ENCODE data around the gene TIGD7. TPM values are rescaled to one million over a fixed set of nuclear protein-coding genes. Genes with fewer than 3 reads are reported as not detected.
A peak's percentile ranks its signal among the peaks of the same experiment; 100 is the strongest.

TIGD7 gene
- total and polyA plus RNA-seq, 2 of the 13 experiments (the other 11 are each of a cell fraction or from before 2014, with no cell fraction given), result not detected

DNA sequence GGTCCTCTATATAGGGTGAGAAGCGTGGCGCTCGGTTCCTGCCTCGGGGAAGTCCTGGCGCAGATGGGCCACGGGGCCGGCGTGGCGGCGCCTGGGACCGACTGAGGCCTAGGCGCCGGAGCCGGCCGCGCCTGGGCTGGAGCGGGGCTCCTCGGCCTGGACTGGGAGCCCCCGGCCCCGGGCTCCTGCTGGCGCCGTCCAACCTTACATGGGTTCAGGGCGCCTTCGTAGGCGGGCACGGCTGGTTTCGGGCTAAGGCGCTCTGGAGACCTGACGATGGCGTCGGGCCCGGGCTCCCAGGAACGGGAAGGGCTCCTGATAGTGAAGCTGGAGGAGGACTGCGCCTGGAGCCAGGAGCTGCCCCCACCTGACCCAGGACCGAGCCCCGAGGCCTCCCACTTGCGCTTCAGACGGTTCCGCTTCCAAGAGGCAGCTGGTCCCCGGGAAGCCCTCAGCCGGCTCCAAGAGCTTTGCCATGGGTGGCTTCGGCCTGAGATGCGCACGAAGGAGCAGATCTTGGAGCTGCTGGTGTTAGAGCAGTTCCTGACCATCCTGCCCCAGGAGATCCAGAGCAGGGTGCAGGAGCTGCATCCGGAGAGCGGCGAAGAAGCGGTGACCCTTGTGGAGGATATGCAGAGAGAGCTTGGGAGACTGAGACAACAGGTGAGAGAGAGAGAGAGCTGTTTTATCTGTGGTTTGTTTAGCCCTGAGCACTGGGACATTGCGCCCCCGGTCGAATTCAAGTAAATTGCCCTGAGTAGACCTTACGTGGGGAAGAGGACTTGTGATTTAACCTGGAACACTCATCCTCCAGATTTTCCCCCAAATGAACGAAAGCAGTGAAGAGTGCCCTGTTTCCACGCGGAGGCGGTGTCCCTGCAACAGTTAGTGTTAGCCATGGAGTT is 21.4 kb downstream of the TIGD7 start (continued):
- no peak for TF ChIP-seq PCBP2 (optimal IDR thresholded peaks at IDR 0.05; ENCODE audit: low read depth, low read length, poor library complexity, severe bottlenecking)
- no peak for TF ChIP-seq ZFP36L2 (CRISPR knock-in tag; IDR thresholded peaks at IDR 0.05)
- no peak for TF ChIP-seq EEA1 (CRISPR knock-in tag; IDR thresholded peaks at IDR 0.05; ENCODE audit: borderline replicate concordance)
- TF ChIP-seq POLR2G (IDR thresholded peaks at IDR 0.05; ENCODE audit: low read depth, low read length), result no peak
- TF ChIP-seq, protein P1, sequence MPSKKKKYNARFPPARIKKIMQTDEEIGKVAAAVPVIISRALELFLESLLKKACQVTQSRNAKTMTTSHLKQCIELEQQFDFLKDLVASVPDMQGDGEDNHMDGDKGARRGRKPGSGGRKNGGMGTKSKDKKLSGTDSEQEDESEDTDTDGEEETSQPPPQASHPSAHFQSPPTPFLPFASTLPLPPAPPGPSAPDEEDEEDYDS (CRISPR knock-in tag; IDR thresholded peaks at IDR 0.05), result no peak
- no peak for TF ChIP-seq ZNF570 (CRISPR knock-in tag; IDR thresholded peaks at IDR 0.05; ENCODE audit: borderline replicate concordance)
- no peak for TF ChIP-seq HDAC6 (IDR thresholded peaks at IDR 0.05; ENCODE audit: low read depth, low read length)
- no peak for TF ChIP-seq ZSCAN20 (CRISPR knock-in tag; IDR thresholded peaks at IDR 0.05; ENCODE audit: borderline replicate concordance)
- TF ChIP-seq NCOA1 (CRISPR knock-in tag; IDR thresholded peaks at IDR 0.05), result no peak
- TF ChIP-seq, protein P2, sequence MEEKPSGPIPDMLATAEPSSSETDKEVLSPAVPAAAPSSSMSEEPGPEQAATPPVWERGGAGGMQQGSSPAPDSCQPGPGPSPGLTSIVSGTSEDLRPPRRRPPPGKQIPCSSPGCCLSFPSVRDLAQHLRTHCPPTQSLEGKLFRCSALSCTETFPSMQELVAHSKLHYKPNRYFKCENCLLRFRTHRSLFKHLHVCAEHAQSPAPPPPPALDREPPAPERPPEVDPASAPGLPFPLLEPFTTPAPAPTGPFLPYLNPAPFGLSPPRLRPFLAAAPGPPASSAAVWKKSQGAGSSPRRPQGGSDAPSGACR (CRISPR knock-in tag; IDR thresholded peaks at IDR 0.05), result peak; percentile 45; the same call in 1 of the 2 replicates
- no peak for TF ChIP-seq SYNCRIP (IDR thresholded peaks at IDR 0.05; ENCODE audit: insufficient read depth, low read depth, low read length)
- TF ChIP-seq, protein P3, sequence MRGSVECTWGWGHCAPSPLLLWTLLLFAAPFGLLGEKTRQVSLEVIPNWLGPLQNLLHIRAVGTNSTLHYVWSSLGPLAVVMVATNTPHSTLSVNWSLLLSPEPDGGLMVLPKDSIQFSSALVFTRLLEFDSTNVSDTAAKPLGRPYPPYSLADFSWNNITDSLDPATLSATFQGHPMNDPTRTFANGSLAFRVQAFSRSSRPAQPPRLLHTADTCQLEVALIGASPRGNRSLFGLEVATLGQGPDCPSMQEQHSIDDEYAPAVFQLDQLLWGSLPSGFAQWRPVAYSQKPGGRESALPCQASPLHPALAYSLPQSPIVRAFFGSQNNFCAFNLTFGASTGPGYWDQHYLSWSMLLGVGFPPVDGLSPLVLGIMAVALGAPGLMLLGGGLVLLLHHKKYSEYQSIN (CRISPR knock-in tag; IDR thresholded peaks at IDR 0.05; ENCODE audit: borderline replicate concordance), result 0 out of 2 replicates have a peak, but pooled peaks have one; percentile 68
- TF ChIP-seq, protein P4, sequence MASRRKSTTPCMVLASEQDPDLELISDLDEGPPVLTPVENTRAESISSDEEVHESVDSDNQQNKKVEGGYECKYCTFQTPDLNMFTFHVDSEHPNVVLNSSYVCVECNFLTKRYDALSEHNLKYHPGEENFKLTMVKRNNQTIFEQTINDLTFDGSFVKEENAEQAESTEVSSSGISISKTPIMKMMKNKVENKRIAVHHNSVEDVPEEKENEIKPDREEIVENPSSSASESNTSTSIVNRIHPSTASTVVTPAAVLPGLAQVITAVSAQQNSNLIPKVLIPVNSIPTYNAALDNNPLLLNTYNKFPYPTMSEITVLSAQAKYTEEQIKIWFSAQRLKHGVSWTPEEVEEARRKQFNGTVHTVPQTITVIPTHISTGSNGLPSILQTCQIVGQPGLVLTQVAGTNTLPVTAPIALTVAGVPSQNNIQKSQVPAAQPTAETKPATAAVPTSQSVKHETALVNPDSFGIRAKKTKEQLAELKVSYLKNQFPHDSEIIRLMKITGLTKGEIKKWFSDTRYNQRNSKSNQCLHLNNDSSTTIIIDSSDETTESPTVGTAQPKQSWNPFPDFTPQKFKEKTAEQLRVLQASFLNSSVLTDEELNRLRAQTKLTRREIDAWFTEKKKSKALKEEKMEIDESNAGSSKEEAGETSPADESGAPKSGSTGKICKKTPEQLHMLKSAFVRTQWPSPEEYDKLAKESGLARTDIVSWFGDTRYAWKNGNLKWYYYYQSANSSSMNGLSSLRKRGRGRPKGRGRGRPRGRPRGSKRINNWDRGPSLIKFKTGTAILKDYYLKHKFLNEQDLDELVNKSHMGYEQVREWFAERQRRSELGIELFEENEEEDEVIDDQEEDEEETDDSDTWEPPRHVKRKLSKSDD (CRISPR knock-in tag; IDR thresholded peaks at IDR 0.05; ENCODE audit: low read depth), result no peak
- TF ChIP-seq ZNF136 (CRISPR knock-in tag; IDR thresholded peaks at IDR 0.05; ENCODE audit: low read depth), result no peak
- TF ChIP-seq, protein P5, sequence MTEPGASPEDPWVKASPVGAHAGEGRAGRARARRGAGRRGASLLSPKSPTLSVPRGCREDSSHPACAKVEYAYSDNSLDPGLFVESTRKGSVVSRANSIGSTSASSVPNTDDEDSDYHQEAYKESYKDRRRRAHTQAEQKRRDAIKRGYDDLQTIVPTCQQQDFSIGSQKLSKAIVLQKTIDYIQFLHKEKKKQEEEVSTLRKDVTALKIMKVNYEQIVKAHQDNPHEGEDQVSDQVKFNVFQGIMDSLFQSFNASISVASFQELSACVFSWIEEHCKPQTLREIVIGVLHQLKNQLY (CRISPR knock-in tag; IDR thresholded peaks at IDR 0.05), result no peak
- TF ChIP-seq SATB2 (CRISPR knock-in tag; IDR thresholded peaks at IDR 0.05), result 0 out of 2 replicates have a peak, but pooled peaks have one; percentile 17
- TF ChIP-seq SAFB2 (CRISPR knock-in tag; IDR thresholded peaks at IDR 0.05; ENCODE audit: borderline replicate concordance, low read depth), result no peak; the same call in 1 of the 2 replicates
- TF ChIP-seq ARNTL (CRISPR knock-in tag; IDR thresholded peaks at IDR 0.05), result no peak; the same call in 1 of the 2 replicates
- peak; percentile 40; the same call in 1 of the 2 replicates for TF ChIP-seq ZNF724P (CRISPR knock-in tag; IDR thresholded peaks at IDR 0.05; ENCODE audit: borderline replicate concordance)
- no peak for TF ChIP-seq ZNF670 (CRISPR knock-in tag; IDR thresholded peaks at IDR 0.05; ENCODE audit: borderline replicate concordance)
- TF ChIP-seq ELF1 (CRISPR knock-in tag; IDR thresholded peaks at IDR 0.05), result no peak
- no peak for TF ChIP-seq ZNF556 (CRISPR knock-in tag; IDR thresholded peaks at IDR 0.05; ENCODE audit: borderline replicate concordance)
- TF ChIP-seq, protein P6, sequence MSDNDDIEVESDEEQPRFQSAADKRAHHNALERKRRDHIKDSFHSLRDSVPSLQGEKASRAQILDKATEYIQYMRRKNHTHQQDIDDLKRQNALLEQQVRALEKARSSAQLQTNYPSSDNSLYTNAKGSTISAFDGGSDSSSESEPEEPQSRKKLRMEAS (IDR thresholded peaks at IDR 0.05), result 0 out of 2 replicates have a peak, but pooled peaks have one; percentile 6

All from HepG2 (cell line).